Loucy (cell line): ENCODE data around the gene KCNK3.

Source experiments
- CTCF ChIP-seq: fragments of 200-600 bp; sonication (generic); conservative IDR thresholded peaks from 2 replicates; pipeline ENCODE4 v1.5.1; 2014; ENCODE audit warnings: mild to moderate bottlenecking, antibody characterized with exemption, low read length
- EZH2phosphoT487 ChIP-seq: fragments of 200-600 bp; IDR thresholded peaks from 2 replicates; pipeline ENCODE4 v1.6.1; 2018; ENCODE audit warnings: antibody characterized with exemption, mild to moderate bottlenecking, moderate library complexity, borderline replicate concordance

GRCh38 chr2:26746934-26747333, 54.4 kb downstream of the KCNK3 start:
- TF ChIP-seq CTCF (no peak), EZH2phosphoT487 (no peak)
